Measurements from ENCODE around the gene MYL9. TPM values are rescaled to one million over a fixed set of nuclear protein-coding genes. Genes with fewer than 3 reads are reported as not detected.

The MYL9 gene
- total and polyA plus RNA-seq, 2 of the 4 experiments (the other 2 are of a cell fraction): 97.5 to 425 TPM

- H3K9ac ChIP-seq (ENCODE audit: low read depth, low read length): no peak overlapping the region
- no peak overlapping the region for H3K14ac ChIP-seq (replicated peaks; ENCODE audit: low read depth, low read length)
- H3K36me3 ChIP-seq (ENCODE audit: control insufficient read depth, insufficient read depth, low read length): peaks cover 41% of the 10 kb centered on the region
- BruUV-seq (replicated peaks): no TSS peak
- H3K4me3 ChIP-seq (ENCODE audit: insufficient read depth, low read depth, low read length): no peak overlapping the region
- H2BK120ac ChIP-seq (ENCODE audit: low read depth, low read length): no peak overlapping the region
- H2BK5ac ChIP-seq (ENCODE audit: low read depth, low read length, poor library complexity, severe bottlenecking): no peak overlapping the region
- no peak overlapping the region for H2BK20ac ChIP-seq (ENCODE audit: low read depth, low read length)
- in situ Hi-C loops (cut with MboI; ENCODE audit: low sequenced_read_pairs): no loop called here
- ChIA-PET CTCF (interaction anchor here (0.6 kb wide), 1 partner anchor 64 kb away, joined by 3 read pairs; no protein-coding TSS in a partner anchor), POLR2A (ENCODE audit: unreplicated experiment) (no interaction called here)
- DNase-seq (peak; percentile 26), ATAC-seq (ENCODE audit: low read depth) (peak; percentile 58; the same call in 1 of the 2 replicates)
- H4K91ac ChIP-seq (ENCODE audit: insufficient read depth, low read depth, low read length): no peak overlapping the region
- H2AK9ac ChIP-seq (replicated peaks; ENCODE audit: low read depth, low read length, poor library complexity): no peak overlapping the region
- H2BK15ac ChIP-seq (ENCODE audit: low read depth, low read length): no peak overlapping the region
- no peak for TF ChIP-seq MAFK (IDR thresholded peaks at IDR 0.05; ENCODE audit: low read depth, low read length)
- no peak for TF ChIP-seq MXI1 (IDR thresholded peaks at IDR 0.05; ENCODE audit: borderline replicate concordance, low read depth, low read length)
- no peak for TF ChIP-seq USF2 (IDR thresholded peaks at IDR 0.05; ENCODE audit: low read depth, low read length)
- TF ChIP-seq NFE2L2 (IDR thresholded peaks at IDR 0.05; ENCODE audit: low read depth, low read length): no peak
- TF ChIP-seq BHLHE40 (IDR thresholded peaks at IDR 0.05; ENCODE audit: low read depth, low read length): no peak
- TF ChIP-seq RFX5 (IDR thresholded peaks at IDR 0.05; ENCODE audit: low read depth, low read length): no peak
- TF ChIP-seq CHD1 (IDR thresholded peaks at IDR 0.05; ENCODE audit: low read depth, low read length): no peak
- TF ChIP-seq FOS (IDR thresholded peaks at IDR 0.05; ENCODE audit: low read depth, low read length): no peak
- no peak for TF ChIP-seq RAD21 (IDR thresholded peaks at IDR 0.05; ENCODE audit: low read length)
- TF ChIP-seq SMC3 (IDR thresholded peaks at IDR 0.05; ENCODE audit: low read depth, low read length): no peak
- no peak for TF ChIP-seq CEBPB (IDR thresholded peaks at IDR 0.05; ENCODE audit: low read depth, low read length)
- TF ChIP-seq MAZ (IDR thresholded peaks at IDR 0.05; ENCODE audit: borderline replicate concordance, low read depth, low read length): no peak
- TF ChIP-seq RCOR1 (IDR thresholded peaks at IDR 0.05; ENCODE audit: insufficient replicate concordance, low read length): no peak
- no peak overlapping the region for H3K23ac ChIP-seq (ENCODE audit: low read depth, low read length)
- peaks cover 25 to 71% of the 10 kb centered on the region in 2 experiments for H3K79me1 ChIP-seq (ENCODE audit: low read depth in 1 of 2, low read length in 2 of 2)
- H4K5ac ChIP-seq (ENCODE audit: low read depth, low read length): no peak overlapping the region
- intact Hi-C loops (cut with micrococcal nuclease): no loop called here
- H3K27me3 ChIP-seq (ENCODE audit: control insufficient read depth, insufficient read depth, low read length): no peaks in the 10 kb centered on the region
- H4K20me1 ChIP-seq (ENCODE audit: insufficient read depth, low read length): peaks cover 41% of the 10 kb centered on the region; the same call in 1 of the 2 replicates
- peaks cover 3% of the 10 kb centered on the region for H3K4me1 ChIP-seq (ENCODE audit: control insufficient read depth, insufficient read depth, low read length)
- H2AK5ac ChIP-seq (ENCODE audit: low read depth, low read length): no peak overlapping the region
- H4K8ac ChIP-seq (ENCODE audit: low read depth in 2 of 2, low read length in 2 of 2): no peak overlapping the region
- H3K18ac ChIP-seq (ENCODE audit: low read depth, low read length): no peak overlapping the region
- dilution Hi-C loops (cut with HindIII; ENCODE audit: low sequenced_read_pairs, unreplicated experiment): no loop called here
- H2AFZ ChIP-seq (replicated peaks; ENCODE audit: low read length, poor library complexity): no peak overlapping the region
- H3K4ac ChIP-seq (ENCODE audit: low read depth, low read length): no peak overlapping the region
- no peaks in the 10 kb centered on the region for H3K9me3 ChIP-seq (ENCODE audit: control insufficient read depth, insufficient read depth, low read length)
- no peak overlapping the region for H3K4me2 ChIP-seq (ENCODE audit: low read depth, low read length)
- WGBS, 2 experiments (ENCODE audit: extremely low coverage in 2 of 2, insufficient read length in 1 of 2): no CpG with 5 or more reads among the region's 2 CpGs
- no peak overlapping the region for H3K27ac ChIP-seq (ENCODE audit: insufficient read depth, low read length)
- H3K56ac ChIP-seq (ENCODE audit: extremely low read depth, insufficient read depth, low read length): no peak overlapping the region
- peaks cover 13% of the 10 kb centered on the region; the same call in 1 of the 2 replicates for H3K9me1 ChIP-seq (ENCODE audit: insufficient read depth, low read length)
Observed at GRCh38 chr20:36519944-36520343, 21.4 kb upstream of the MYL9 start.
